ENCODE data around the gene ORC1. TPM values are rescaled to one million over a fixed set of nuclear protein-coding genes. Genes with fewer than 3 reads are reported as not detected.

The ORC1 gene
- polyA plus RNA-seq, 1 experiment, result 2.8 TPM

- DNase-seq (ENCODE audit: low read depth), result no peak
- no peaks in the 10 kb centered on the region for H3K27me3 ChIP-seq (ENCODE audit: control insufficient read depth, insufficient read depth, low read length)
- ChIA-PET POLR2A (no interaction called here), CTCF (interaction anchor here (1.0 kb wide), 1 partner anchor 16 kb away, joined by 3 read pairs; no protein-coding TSS in a partner anchor)
- no peak overlapping the region for H3K4me3 ChIP-seq (ENCODE audit: low read depth, low read length)
- no peak for TF ChIP-seq CTCF (IDR thresholded peaks at IDR 0.05; ENCODE audit: insufficient read depth, low read depth, low read length)
- H3K36me3 ChIP-seq (ENCODE audit: control insufficient read depth, insufficient read depth, low read length), result no peaks in the 10 kb centered on the region
These were observed 78.4 kb downstream of the ORC1 start for GRCh38 chr1:52325786-52326185.

- no peak for DNase-seq (ENCODE audit: low read depth)
- ChIA-PET POLR2A (interaction anchor here (0.6 kb wide), 1 partner anchor 243 kb away, joined by 4 read pairs; no protein-coding TSS in a partner anchor), CTCF (no interaction called here)
- no peaks in the 10 kb centered on the region for H3K36me3 ChIP-seq (ENCODE audit: control insufficient read depth, insufficient read depth, low read length)
- H3K4me3 ChIP-seq (ENCODE audit: low read depth, low read length), result no peak overlapping the region
- no peak for TF ChIP-seq CTCF (IDR thresholded peaks at IDR 0.05; ENCODE audit: insufficient read depth, low read depth, low read length)
- H3K27me3 ChIP-seq (ENCODE audit: control insufficient read depth, insufficient read depth, low read length), result no peaks in the 10 kb centered on the region
These were observed 80.5 kb downstream of the ORC1 start for GRCh38 chr1:52323731-52324130.

Other genes with a start within 250 kb of the ORC1 start
- gene CC2D1B, start 38.2 kb downstream of the ORC1 start, polyA plus RNA-seq (2011; rRNA removed), result 13.1 and 18.9 TPM in 2 replicates
- 14.2 and 19.6 TPM in 2 replicates for gene PRPF38A, start 179 bp upstream of the ORC1 start, polyA plus RNA-seq (2011; rRNA removed)
- 17.6 and 27.9 TPM in 2 replicates for gene TUT4, start 148.7 kb upstream of the ORC1 start, polyA plus RNA-seq (2011; rRNA removed)
- 40.6 and 44.5 TPM in 2 replicates for gene GPX7, start 197.9 kb upstream of the ORC1 start, polyA plus RNA-seq (2011; rRNA removed)
- gene SHISAL2A, start 228.7 kb upstream of the ORC1 start, polyA plus RNA-seq (2011; rRNA removed), result not detected in 2 replicates

Data from BJ (cell line).